Endothelial cell of umbilical vein (primary cell): ENCODE measurements around the gene HNRNPM. TPM values are rescaled to one million over a fixed set of nuclear protein-coding genes. Genes with fewer than 3 reads are reported as not detected.

Source experiments
- BruUV-seq: library from RNA; stranded (reverse); fragments of 400-500 nt; replicated peaks from 2 replicates; lab custom pipeline; 2021; lab: Mats Ljungman, UMichigan
- CTCF ChIA-PET: fragments of 300-600, 350-600 bp; sonication (Branson Sonifier 250); formaldehyde crosslinking; loops from one replicate; lab custom pipeline; 2021; ENCODE audit warnings: antibody characterized with exemption, inconsistent platforms; lab: Charles Lee
- POLR2A ChIA-PET: fragments of 300-600, 350-600 bp; sonication (Branson Sonifier 250); formaldehyde crosslinking; loops from one replicate; lab custom pipeline; 2021; ENCODE audit warnings: antibody characterized with exemption, inconsistent platforms; lab: Charles Lee
- DNase-seq: peaks from one replicate; pipeline ENCODE4 v3.0.0-alpha.2; 2011; ENCODE audit warnings: low read depth, low spot score
- FAIRE-seq: peaks from 2 replicates; lab custom pipeline; 2011; peaks lifted over from hg19 to GRCh38; lab: Jason Lieb, UNC
- H2AFZ ChIP-seq: 2 replicates; pipeline ENCODE4 v1.6.0; 2012; ENCODE audit warnings: low read depth, low read length, control low read depth, inconsistent platforms
- H3K27ac ChIP-seq: 2 replicates; pipeline ENCODE4 v1.5.1; 2011; ENCODE audit warnings: low read depth, mild to moderate bottlenecking, control low read depth, low read length, moderate library complexity; ENCODE audit not compliant: insufficient read depth
- H3K27me3 ChIP-seq, 2 experiments: 2 replicates each; pipeline versions ENCODE4 v1.6.0 to v1.6.1; 2011; ENCODE audit warnings: low read length in 2 of 2, mixed read lengths in 1 of 2; ENCODE audit not compliant: control insufficient read depth in 2 of 2, insufficient read depth in 2 of 2
- H3K36me3 ChIP-seq, 2 experiments: 2 replicates in 1 of 2; 3 replicates in 1 of 2; pipeline ENCODE4 v1.5.1; 2011; ENCODE audit warnings: low read length in 2 of 2, mild to moderate bottlenecking in 1 of 2, moderate library complexity in 1 of 2; ENCODE audit not compliant: control insufficient read depth in 2 of 2, insufficient read depth in 2 of 2; ENCODE audit errors: extremely low read depth in 1 of 2
- H3K4me1 ChIP-seq: 3 replicates; pipeline ENCODE4 v1.5.1; 2011; ENCODE audit warnings: mild to moderate bottlenecking, low read length; ENCODE audit not compliant: control insufficient read depth, insufficient read depth; ENCODE audit errors: extremely low read depth
- H3K4me2 ChIP-seq: 2 replicates; pipeline ENCODE4 v1.6.1; 2011; ENCODE audit warnings: low read length, control low read depth, mixed read lengths; ENCODE audit not compliant: insufficient read depth
- H3K4me3 ChIP-seq, 3 experiments: fragments of 200-600 bp in 1 of 3; sonication (generic), shearing (Covaris generic) in 1 of 3; replicated peaks in 1 of 3; 2 replicates each; pipeline ENCODE4 v1.5.1; 2011 to 2016; ENCODE audit warnings: control low read depth in 3 of 3, low read length in 3 of 3, mild to moderate bottlenecking in 2 of 3, inconsistent platforms in 1 of 3, low read depth in 1 of 3, moderate library complexity in 1 of 3; ENCODE audit not compliant: insufficient read depth in 1 of 3
- H3K79me2 ChIP-seq: 2 replicates; pipeline ENCODE4 v1.6.0; 2012; ENCODE audit warnings: low read length, inconsistent platforms; ENCODE audit not compliant: control insufficient read depth, insufficient read depth
- H3K9ac ChIP-seq: replicated peaks from 2 replicates; pipeline ENCODE3; 2011; ENCODE audit warnings: low read length, control low read depth; ENCODE audit not compliant: insufficient read depth; ENCODE audit errors: extremely low read depth
- H3K9me1 ChIP-seq: replicated peaks from 3 replicates; pipeline ENCODE4 v1.6.0; 2011; ENCODE audit warnings: mild to moderate bottlenecking, low read length; ENCODE audit not compliant: control insufficient read depth, insufficient read depth; ENCODE audit errors: extremely low read depth
- H3K9me3 ChIP-seq: replicated peaks from 2 replicates; pipeline ENCODE4 v1.5.1; 2012; ENCODE audit warnings: low read length, inconsistent platforms; ENCODE audit not compliant: control insufficient read depth, insufficient read depth
- H4K20me1 ChIP-seq: replicated peaks from 2 replicates; pipeline ENCODE3; 2011; ENCODE audit warnings: mild to moderate bottlenecking, low read length; ENCODE audit not compliant: control insufficient read depth, insufficient read depth; ENCODE audit errors: extremely low read depth
- CTCF ChIP-seq, 2 donors: IDR thresholded peaks; 1 replicate in 1 of 2; 2 replicates in 1 of 2; pipeline ENCODE4 v1.5.1; 2011; ENCODE audit warnings: low read length in 2 of 2, mild to moderate bottlenecking in 2 of 2, moderate library complexity in 2 of 2, control low read depth in 1 of 2, inconsistent platforms in 1 of 2, low read depth in 1 of 2; ENCODE audit not compliant: insufficient read depth in 1 of 2; ENCODE audit errors: extremely low read depth in 1 of 2
- EZH2 ChIP-seq: IDR thresholded peaks from 2 replicates; pipeline ENCODE4 v1.6.1; 2012; ENCODE audit warnings: borderline replicate concordance, low read depth, mild to moderate bottlenecking, moderate library complexity, low read length, inconsistent platforms; ENCODE audit not compliant: severe bottlenecking
- FOS ChIP-seq: IDR thresholded peaks from 2 replicates; pipeline ENCODE4 v1.6.1; 2011; ENCODE audit warnings: mild to moderate bottlenecking, low read length, moderate library complexity, borderline replicate concordance; ENCODE audit not compliant: insufficient read depth
- GATA2 ChIP-seq: IDR thresholded peaks from 2 replicates; pipeline ENCODE4 v1.7.0; 2011; ENCODE audit warnings: low read depth, mild to moderate bottlenecking, moderate library complexity, mixed read lengths, low read length; ENCODE audit not compliant: insufficient read length, insufficient read depth
- JUN ChIP-seq: IDR thresholded peaks from 2 replicates; pipeline ENCODE4 v1.6.1; 2011; ENCODE audit warnings: borderline replicate concordance, low read depth; ENCODE audit not compliant: insufficient read length, insufficient read depth
- MAX ChIP-seq: IDR thresholded peaks from 2 replicates; pipeline ENCODE4 v1.6.1; 2011; ENCODE audit not compliant: insufficient read depth, insufficient read length
- MYC ChIP-seq: IDR thresholded peaks from one replicate; pipeline ENCODE4 v1.6.1; 2011; ENCODE audit warnings: mild to moderate bottlenecking, low read depth, low read length
- POLR2A ChIP-seq: IDR thresholded peaks from 2 replicates; pipeline ENCODE4 v1.6.1; 2012; ENCODE audit warnings: low read depth, mild to moderate bottlenecking, control low read depth, low read length
- POLR2AphosphoS5 ChIP-seq: IDR thresholded peaks from 2 replicates; pipeline ENCODE4 v1.6.1; 2012; ENCODE audit warnings: low read depth, mild to moderate bottlenecking, control low read depth, low read length, moderate library complexity; ENCODE audit not compliant: insufficient read depth
- dilution Hi-C: fragments of 300-500 bp; cut with MboI; formaldehyde crosslinking; loops from one replicate; pipeline ENCODE4 v1.15.0; 2019; ENCODE audit warnings: low sequenced_read_pairs; ENCODE audit not compliant: extremely low pct_ligation_motif_present
- intact Hi-C: fragments of 100-400 bp; cut with micrococcal nuclease; formaldehyde crosslinking; loops from one replicate; pipeline ENCODE4 v1.10.0; 2022
- polyA plus RNA-seq, 4 experiments: library from polyadenylated mRNA; depleted of rRNA in 3 of 4; stranded (reverse) in 3 of 4; unstranded in 1 of 4; fragments of >200 nt; gene quantifications; 2 replicates each; pipeline versions ENCODE4 v1.2.1 to v1.2.3, GENCODE V29; 2011 to 2012; ENCODE audit warnings: missing spikeins in 1 of 4
- total RNA-seq: library from RNA; stranded (reverse); gene quantifications from 2 replicates; pipeline ENCODE4 v1.2.3, GENCODE V29; 2021

Gene HNRNPM
- total and polyA plus RNA-seq, 2 donors (not counting 3 experiments of a cell fraction or from before 2014, with no cell fraction given) = 244 to 301 TPM

GRCh38 chr19:8457827-8458226 lies 13.1 kb downstream of the HNRNPM start:
- Histone ChIP-seq H3K27me3 (no peaks in the 10 kb centered on the region), H3K79me2 (peaks cover 100% of the 10 kb centered on the region), H3K4me1 (peaks cover 41% of the 10 kb centered on the region), H2AFZ (no peak overlapping the region), H4K20me1 (peaks cover 50% of the 10 kb centered on the region), H3K4me3 (no peak overlapping the region), H3K9me3 (no peaks in the 10 kb centered on the region), H3K36me3 (peaks cover 20 to 23% of the 10 kb centered on the region in 2 experiments), H3K9ac (no peak overlapping the region), H3K4me2 (no peak overlapping the region), H3K9me1 (no peaks in the 10 kb centered on the region), H3K27ac (no peak overlapping the region)
- TF ChIP-seq MAX = no peak
- no peak for TF ChIP-seq FOS
- no peak for TF ChIP-seq MYC
- TF ChIP-seq CTCF (IDR thresholded peaks at IDR 0.05; ENCODE audit: extremely low read depth in 1 of 2, insufficient read depth in 1 of 2, low read depth in 1 of 2, low read length in 2 of 2) = no peak
- no peak for TF ChIP-seq POLR2A
- no peak for TF ChIP-seq GATA2
- TF ChIP-seq EZH2 = no peak
- no peak for TF ChIP-seq JUN
- no peak for TF ChIP-seq POLR2AphosphoS5
- DNase-seq (no peak), FAIRE-seq (no peak)
- BruUV-seq = no TSS peak
- ChIA-PET CTCF (interaction anchor here (0.9 to 3.5 kb wide), 2 partner anchors 12 to 104 kb away, joined by 3 to 29 read pairs; no protein-coding TSS in a partner anchor), POLR2A (no interaction called here)
- dilution Hi-C loops = no loop called here
- intact Hi-C loops = loop anchor here (5.0 kb wide), 1 partner anchor 49 kb away; no protein-coding TSS in a partner anchor
